Measurements from ENCODE around the gene CHST9.

DNA sequence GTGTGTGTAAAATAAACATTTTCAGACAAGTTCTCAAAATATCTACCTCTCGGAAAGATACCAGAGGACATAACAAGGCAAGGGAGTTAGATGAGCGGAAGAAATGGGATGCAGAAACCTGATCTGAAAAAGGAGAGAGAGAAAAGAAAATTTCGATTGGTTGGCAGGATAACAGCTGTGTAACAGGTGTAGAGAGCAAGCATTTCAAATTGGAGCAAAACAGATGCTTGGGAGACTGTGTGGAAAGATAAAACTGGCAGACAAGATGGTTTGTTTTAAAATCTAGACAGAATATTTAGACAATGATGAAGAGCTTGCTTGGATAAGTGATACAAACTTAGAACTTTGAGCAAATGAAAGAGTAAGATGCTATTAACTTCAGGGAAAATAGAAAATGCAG is 20.2 kb downstream of the CHST9 start:
- TF ChIP-seq, protein P1, sequence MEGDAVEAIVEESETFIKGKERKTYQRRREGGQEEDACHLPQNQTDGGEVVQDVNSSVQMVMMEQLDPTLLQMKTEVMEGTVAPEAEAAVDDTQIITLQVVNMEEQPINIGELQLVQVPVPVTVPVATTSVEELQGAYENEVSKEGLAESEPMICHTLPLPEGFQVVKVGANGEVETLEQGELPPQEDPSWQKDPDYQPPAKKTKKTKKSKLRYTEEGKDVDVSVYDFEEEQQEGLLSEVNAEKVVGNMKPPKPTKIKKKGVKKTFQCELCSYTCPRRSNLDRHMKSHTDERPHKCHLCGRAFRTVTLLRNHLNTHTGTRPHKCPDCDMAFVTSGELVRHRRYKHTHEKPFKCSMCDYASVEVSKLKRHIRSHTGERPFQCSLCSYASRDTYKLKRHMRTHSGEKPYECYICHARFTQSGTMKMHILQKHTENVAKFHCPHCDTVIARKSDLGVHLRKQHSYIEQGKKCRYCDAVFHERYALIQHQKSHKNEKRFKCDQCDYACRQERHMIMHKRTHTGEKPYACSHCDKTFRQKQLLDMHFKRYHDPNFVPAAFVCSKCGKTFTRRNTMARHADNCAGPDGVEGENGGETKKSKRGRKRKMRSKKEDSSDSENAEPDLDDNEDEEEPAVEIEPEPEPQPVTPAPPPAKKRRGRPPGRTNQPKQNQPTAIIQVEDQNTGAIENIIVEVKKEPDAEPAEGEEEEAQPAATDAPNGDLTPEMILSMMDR (IDR thresholded peaks at IDR 0.05), result no peak
- TF ChIP-seq EP300 (IDR thresholded peaks at IDR 0.05; ENCODE audit: low read depth), result no peak

All from transverse colon (tissue), 3 donors.